ENCODE measurements around the gene RUNX1.

RUNX1 gene

GRCh38 chr21:34850166-34850690 is 198.9 kb downstream of the RUNX1 start:
- TF ChIP-seq CTCF (IDR thresholded peaks at IDR 0.05; ENCODE audit: low read depth, low read length), result no peak
- no peak for DNase-seq (ENCODE audit: low read depth in 2 of 2)

GRCh38 chr21:34846601-34847112 is 202.4 kb downstream of the RUNX1 start:
- DNase-seq (ENCODE audit: low read depth in 2 of 2), result peak; percentile 64 to 70
- no peak for TF ChIP-seq CTCF (IDR thresholded peaks at IDR 0.05; ENCODE audit: low read depth, low read length)
- H3K4me3 ChIP-seq (replicated peaks in 1 of 2; ENCODE audit: low read depth in 2 of 2, low read length in 2 of 2), result no peak overlapping the region

More at GRCh38 chr21:34850166-34850690, 198.9 kb downstream of the RUNX1 start:
- H3K4me3 ChIP-seq (replicated peaks in 1 of 2; ENCODE audit: low read depth in 2 of 2, low read length in 2 of 2), result no peak overlapping the region

- no peak for TF ChIP-seq CTCF (IDR thresholded peaks at IDR 0.05; ENCODE audit: low read depth, low read length)
- no peak overlapping the region for H3K4me3 ChIP-seq (replicated peaks in 1 of 2; ENCODE audit: low read depth in 2 of 2, low read length in 2 of 2)
- DNase-seq (ENCODE audit: low read depth in 2 of 2), result peak; percentile 82 to 88
Measured at GRCh38 chr21:34845521-34846451, 203.3 kb downstream of the RUNX1 start.

GRCh38 chr21:34844924-34845238 is 204.2 kb downstream of the RUNX1 start:
- no peak for DNase-seq (ENCODE audit: low read depth in 2 of 2)
- no peak overlapping the region for H3K4me3 ChIP-seq (replicated peaks in 1 of 2; ENCODE audit: low read depth in 2 of 2, low read length in 2 of 2)
- no peak for TF ChIP-seq CTCF (IDR thresholded peaks at IDR 0.05; ENCODE audit: low read depth, low read length)

- TF ChIP-seq CTCF (IDR thresholded peaks at IDR 0.05; ENCODE audit: low read depth, low read length), result no peak
- DNase-seq (ENCODE audit: low read depth in 2 of 2), result peak in 1 of 2 donors; percentile 62
- no peak overlapping the region for H3K4me3 ChIP-seq (replicated peaks in 1 of 2; ENCODE audit: low read depth in 2 of 2, low read length in 2 of 2)
Measured at GRCh38 chr21:34844013-34844923, 204.8 kb downstream of the RUNX1 start.

- no peak for TF ChIP-seq CTCF (IDR thresholded peaks at IDR 0.05; ENCODE audit: low read depth, low read length)
Measured at GRCh38 chr21:34843562-34843961, 205.5 kb downstream of the RUNX1 start.

More at GRCh38 chr21:34843562-34843961, 205.5 kb downstream of the RUNX1 start:
- no peak overlapping the region for H3K4me3 ChIP-seq (replicated peaks in 1 of 2; ENCODE audit: low read depth in 2 of 2, low read length in 2 of 2)
- DNase-seq (ENCODE audit: low read depth in 2 of 2), result no peak

Data from cardiac fibroblast (primary cell).